Right lobe of liver (tissue), 4 donors: ENCODE measurements around the gene INSYN2B.

Source experiments
- CTCF ChIP-seq, 4 donors: fragments of 200-600 bp in 3 of 4; fragments of 450-650 bp in 1 of 4; IDR thresholded peaks; one replicate each; pipeline versions ENCODE4 v1.5.1 to v1.8.0; 2016 to 2022; ENCODE audit warnings: antibody characterized with exemption in 4 of 4, mild to moderate bottlenecking in 2 of 4
- POLR2A ChIP-seq: fragments of 450-650 bp; IDR thresholded peaks from one replicate; pipeline ENCODE4 v1.6.1; 2017; ENCODE audit warnings: antibody characterized with exemption, mild to moderate bottlenecking
- donor health status: DM: no; HTN: no; CAD: no.
- donor health status: DM: no; HTN: no; CAD: no.
- donor health status: DM: no; HTN: yes; CAD: no.

- no peak for TF ChIP-seq CTCF (IDR thresholded peaks at IDR 0.05)
- TF ChIP-seq POLR2A, result no peak
Measured at GRCh38 chr5:169945831-169946261, 34.4 kb downstream of the INSYN2B start.
